ENCODE measurements around the gene INIP. TPM values are rescaled to one million over a fixed set of nuclear protein-coding genes. Genes with fewer than 3 reads are reported as not detected.

Gene INIP
- total RNA-seq, 1 experiment from 2014 or later = 26.6 TPM

DNA sequence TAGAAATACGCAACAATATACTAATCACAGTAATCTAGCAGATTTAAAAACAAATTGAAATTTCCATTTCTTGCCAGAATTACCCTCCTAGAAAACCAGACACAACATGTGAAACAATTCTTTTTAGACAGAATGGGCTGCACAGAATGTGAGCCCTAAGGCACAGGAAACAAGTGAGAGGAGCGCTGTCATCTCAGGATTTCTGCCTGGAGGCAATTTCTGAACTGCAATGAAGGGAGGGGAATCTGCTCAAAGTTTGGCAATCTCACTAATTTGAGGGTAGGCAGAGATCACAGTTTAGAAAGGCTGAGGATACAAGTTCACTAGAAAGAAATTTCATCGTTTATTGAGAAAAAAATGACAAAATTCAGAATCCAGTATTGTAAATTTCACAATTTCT, 70.3 kb downstream of the INIP start:
- no peak for TF ChIP-seq EZH2 (IDR thresholded peaks at IDR 0.05; ENCODE audit: borderline replicate concordance, low read depth, low read length, poor library complexity, severe bottlenecking)
- TF ChIP-seq, protein P1, sequence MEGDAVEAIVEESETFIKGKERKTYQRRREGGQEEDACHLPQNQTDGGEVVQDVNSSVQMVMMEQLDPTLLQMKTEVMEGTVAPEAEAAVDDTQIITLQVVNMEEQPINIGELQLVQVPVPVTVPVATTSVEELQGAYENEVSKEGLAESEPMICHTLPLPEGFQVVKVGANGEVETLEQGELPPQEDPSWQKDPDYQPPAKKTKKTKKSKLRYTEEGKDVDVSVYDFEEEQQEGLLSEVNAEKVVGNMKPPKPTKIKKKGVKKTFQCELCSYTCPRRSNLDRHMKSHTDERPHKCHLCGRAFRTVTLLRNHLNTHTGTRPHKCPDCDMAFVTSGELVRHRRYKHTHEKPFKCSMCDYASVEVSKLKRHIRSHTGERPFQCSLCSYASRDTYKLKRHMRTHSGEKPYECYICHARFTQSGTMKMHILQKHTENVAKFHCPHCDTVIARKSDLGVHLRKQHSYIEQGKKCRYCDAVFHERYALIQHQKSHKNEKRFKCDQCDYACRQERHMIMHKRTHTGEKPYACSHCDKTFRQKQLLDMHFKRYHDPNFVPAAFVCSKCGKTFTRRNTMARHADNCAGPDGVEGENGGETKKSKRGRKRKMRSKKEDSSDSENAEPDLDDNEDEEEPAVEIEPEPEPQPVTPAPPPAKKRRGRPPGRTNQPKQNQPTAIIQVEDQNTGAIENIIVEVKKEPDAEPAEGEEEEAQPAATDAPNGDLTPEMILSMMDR (conservative IDR thresholded peaks at IDR 0.05; ENCODE audit: low read depth, low read length) = no peak
- DNase-seq (ENCODE audit: low spot score) = no peak
- Histone ChIP-seq H3K27ac (ENCODE audit: low read depth, low read length, poor library complexity, severe bottlenecking) (no peak overlapping the region), H3K4me1 (ENCODE audit: insufficient read depth, low read length, poor library complexity, severe bottlenecking) (no peaks in the 10 kb centered on the region), H3K4me3 (ENCODE audit: low read depth, low read length, poor library complexity, severe bottlenecking) (no peak overlapping the region), H3K9me3 (ENCODE audit: low read depth, low read length, poor library complexity, severe bottlenecking) (peaks cover 21% of the 10 kb centered on the region), H3K27me3 (replicated peaks; ENCODE audit: insufficient read depth, low read depth, low read length, poor library complexity) (no peaks in the 10 kb centered on the region), H3K36me3 (ENCODE audit: insufficient read depth, low read length, poor library complexity, severe bottlenecking) (peaks cover 21% of the 10 kb centered on the region)
- BruUV-seq (replicated peaks) = no TSS peak
- CTCF ChIA-PET = no interaction called here
- POLR2A ChIA-PET (ENCODE audit: low non-redundant PET) = no interaction called here
- intact Hi-C loops (cut with micrococcal nuclease; ENCODE audit: unreplicated experiment) = no loop called here

DNA sequence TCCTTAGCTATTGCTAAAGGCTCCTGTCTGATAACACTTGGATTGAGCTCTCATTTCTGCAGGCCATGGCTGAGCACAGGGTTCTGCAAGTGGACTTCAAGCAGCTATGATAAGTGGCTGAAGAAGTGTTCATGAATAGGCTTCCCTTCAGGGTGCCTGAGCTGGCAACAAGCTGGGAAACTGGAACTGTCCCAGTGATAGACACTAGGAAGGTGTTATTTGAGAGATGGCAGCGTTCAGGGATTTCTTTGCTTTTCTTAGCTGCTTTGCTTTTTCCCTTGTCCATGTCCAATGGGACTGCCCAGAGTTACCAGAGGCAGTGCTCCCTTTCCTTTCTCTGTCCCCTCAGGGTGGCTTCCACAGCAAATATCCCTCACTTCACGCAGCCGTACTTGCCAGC, 75.8 kb downstream of the INIP start:
- no TSS peak for BruUV-seq (replicated peaks)
- CTCF ChIA-PET = no interaction called here
- intact Hi-C loops (cut with micrococcal nuclease; ENCODE audit: unreplicated experiment) = no loop called here
- Histone ChIP-seq H3K27me3 (replicated peaks; ENCODE audit: insufficient read depth, low read depth, low read length, poor library complexity) (no peaks in the 10 kb centered on the region), H3K27ac (ENCODE audit: low read depth, low read length, poor library complexity, severe bottlenecking) (no peak overlapping the region), H3K4me3 (ENCODE audit: low read depth, low read length, poor library complexity, severe bottlenecking) (no peak overlapping the region), H3K9me3 (ENCODE audit: low read depth, low read length, poor library complexity, severe bottlenecking) (peaks cover 11% of the 10 kb centered on the region), H3K36me3 (ENCODE audit: insufficient read depth, low read length, poor library complexity, severe bottlenecking) (peaks cover 2% of the 10 kb centered on the region), H3K4me1 (ENCODE audit: insufficient read depth, low read length, poor library complexity, severe bottlenecking) (no peaks in the 10 kb centered on the region)
- POLR2A ChIA-PET (ENCODE audit: low non-redundant PET) = no interaction called here
- DNase-seq (ENCODE audit: low spot score) = no peak
- no peak for TF ChIP-seq EZH2 (IDR thresholded peaks at IDR 0.05; ENCODE audit: borderline replicate concordance, low read depth, low read length, poor library complexity, severe bottlenecking)
- TF ChIP-seq, protein P1 (conservative IDR thresholded peaks at IDR 0.05; ENCODE audit: low read depth, low read length) = no peak

DNA sequence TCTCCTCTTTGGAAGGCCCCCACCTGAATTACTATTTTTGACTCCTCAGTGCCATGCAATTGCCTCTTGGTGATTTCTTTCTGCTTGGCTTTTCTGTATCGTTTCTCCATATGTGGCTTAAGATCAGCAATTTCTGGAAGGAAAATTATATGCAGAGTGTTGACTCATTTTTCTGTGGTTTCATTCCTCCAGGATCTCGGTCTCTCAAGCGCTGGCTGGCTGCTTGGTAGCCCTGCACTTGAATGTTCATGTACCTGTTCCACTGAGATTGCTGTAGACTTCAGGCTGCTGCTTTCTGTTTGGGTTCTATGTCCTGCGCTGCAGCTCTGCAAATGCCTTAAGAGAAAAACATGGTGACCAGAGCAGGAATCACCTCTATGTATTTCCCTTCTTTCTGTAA, 77.6 kb downstream of the INIP start:
- no peak for DNase-seq (ENCODE audit: low spot score)
- no peak overlapping the region for H3K27ac ChIP-seq (ENCODE audit: low read depth, low read length, poor library complexity, severe bottlenecking)
- intact Hi-C loops (cut with micrococcal nuclease; ENCODE audit: unreplicated experiment) = no loop called here
- no TSS peak for BruUV-seq (replicated peaks)
- H3K9me3 ChIP-seq (ENCODE audit: low read depth, low read length, poor library complexity, severe bottlenecking) = peaks cover 11% of the 10 kb centered on the region
- ChIA-PET POLR2A (ENCODE audit: low non-redundant PET) (no interaction called here), CTCF (no interaction called here)
- no peaks in the 10 kb centered on the region for H3K4me1 ChIP-seq (ENCODE audit: insufficient read depth, low read length, poor library complexity, severe bottlenecking)
- TF ChIP-seq, protein P1 (conservative IDR thresholded peaks at IDR 0.05; ENCODE audit: low read depth, low read length) = no peak
- TF ChIP-seq EZH2 (IDR thresholded peaks at IDR 0.05; ENCODE audit: borderline replicate concordance, low read depth, low read length, poor library complexity, severe bottlenecking) = no peak
- no peaks in the 10 kb centered on the region for H3K36me3 ChIP-seq (ENCODE audit: insufficient read depth, low read length, poor library complexity, severe bottlenecking)
- H3K27me3 ChIP-seq (replicated peaks; ENCODE audit: insufficient read depth, low read depth, low read length, poor library complexity) = no peaks in the 10 kb centered on the region
- H3K4me3 ChIP-seq (ENCODE audit: low read depth, low read length, poor library complexity, severe bottlenecking) = no peak overlapping the region

Other genes starting within 250 kb of the INIP start
- 28.6 and 30.7 TPM in 2 replicates for gene KIAA1958, start 231.3 kb downstream of the INIP start, total RNA-seq (2021)
- 6.1 and 6.6 TPM in 2 replicates for gene SNX30, start 32.6 kb upstream of the INIP start, total RNA-seq (2021)
- not detected in 2 replicates for gene SLC46A2, start 172.8 kb upstream of the INIP start, total RNA-seq (2021)

All from A673 (cell line).